Astrocyte of the spinal cord (primary cell): ENCODE results near the gene AMER3.
"Not testable (repeated sequence)": the region's sequence is repeated elsewhere in the genome, so short reads cannot be mapped to it uniquely, and the experiment has no call there.

ENCODE experiments used
- DNase-seq: peaks from one replicate; pipeline ENCODE4 v3.0.0; 2011; ENCODE audit warnings: low read depth, low spot score
- H3K4me3 ChIP-seq: 2 replicates; pipeline ENCODE4 v1.5.1; 2011; ENCODE audit warnings: low read depth, mild to moderate bottlenecking, low read length, moderate library complexity
- CTCF ChIP-seq: IDR thresholded peaks from 2 replicates; pipeline ENCODE4 v1.5.1; 2012; ENCODE audit warnings: low read depth, mild to moderate bottlenecking, low read length, inconsistent platforms
- in situ Hi-C: cut with HindIII; loops from 2 replicates; pipeline ENCODE4 v1.10.0; 2017; ENCODE audit warnings: low sequenced_read_pairs

Gene AMER3

GRCh38 chr2:130727286-130727924, 27.9 kb upstream of the AMER3 start:
- peak; percentile 1 for TF ChIP-seq CTCF
- in situ Hi-C loops: no loop called here
- peak overlapping the region; percentile 53 for H3K4me3 ChIP-seq
- DNase-seq: peak; percentile 70

DNA sequence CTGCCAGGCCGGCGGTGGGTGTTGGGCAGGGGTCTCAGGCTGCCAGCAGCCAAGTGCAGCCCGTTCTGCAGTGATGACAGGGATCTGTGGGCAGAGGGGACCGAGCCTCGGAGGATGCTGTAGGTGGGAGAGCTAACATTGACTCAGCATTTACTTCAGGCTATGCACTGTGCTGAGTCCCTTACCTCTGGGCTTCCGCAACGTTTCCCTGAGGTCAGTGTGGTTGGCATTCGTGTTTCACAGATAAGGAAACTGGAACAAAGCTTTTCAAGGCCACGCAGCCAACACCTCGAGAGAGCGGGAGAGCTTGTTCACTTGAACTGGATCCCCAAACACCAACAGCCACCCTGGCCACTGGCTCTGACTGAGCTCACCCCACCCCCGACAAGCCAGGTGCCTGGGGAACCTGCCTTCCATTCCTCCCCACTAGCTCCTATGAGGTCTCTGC, 27.3 kb upstream of the AMER3 start:
- peak overlapping the region; percentile 53 for H3K4me3 ChIP-seq
- DNase-seq: peak; percentile 3
- in situ Hi-C loops: no loop called here
- no peak for TF ChIP-seq CTCF

DNA sequence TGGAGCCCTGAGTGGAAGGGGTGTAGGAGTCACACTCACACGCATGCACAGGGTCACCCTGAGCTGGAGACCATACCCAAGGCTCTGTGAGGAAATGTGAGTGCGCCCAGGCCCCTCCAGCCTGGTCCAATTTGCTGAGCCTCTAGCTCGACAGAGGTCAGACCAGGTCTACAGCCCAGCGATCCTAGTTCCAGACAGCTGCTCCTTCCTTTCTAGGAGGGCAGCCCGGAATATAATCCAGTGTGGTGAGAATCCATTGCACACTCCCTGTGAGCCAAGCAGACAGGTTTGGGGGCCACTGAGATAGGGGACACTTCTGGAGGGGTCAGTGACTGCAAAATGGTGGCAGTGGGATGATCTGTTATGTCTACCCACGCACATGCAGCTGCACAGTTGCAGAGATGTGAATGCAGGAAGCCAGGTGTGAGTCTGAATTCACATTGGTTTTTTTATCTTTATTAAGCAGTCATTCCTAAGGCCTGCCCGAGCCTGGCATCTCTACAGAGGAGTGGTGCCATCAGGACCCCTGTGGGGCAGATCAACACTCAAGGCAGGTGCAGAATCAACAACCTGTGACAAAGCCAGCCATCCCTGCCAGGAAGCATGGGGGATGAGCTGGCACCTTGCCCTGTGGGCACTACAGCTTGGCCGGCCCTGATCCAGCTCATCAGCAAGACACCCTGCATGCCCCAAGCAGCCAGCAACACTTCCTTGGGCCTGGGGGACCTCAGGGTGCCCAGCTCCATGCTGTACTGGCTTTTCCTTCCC, 26.6 kb upstream of the AMER3 start, which contains the start of gene GPR148:
Gene GPR148 (plus strand): TSS at position 522 of the 768 bp plus-strand sequence. CDS start 82 bp downstream, at position 604.
- TF ChIP-seq CTCF: no peak
- in situ Hi-C loops: no loop called here
- H3K4me3 ChIP-seq: no peak within 1 kb of the TSS
- no peak for DNase-seq

DNA sequence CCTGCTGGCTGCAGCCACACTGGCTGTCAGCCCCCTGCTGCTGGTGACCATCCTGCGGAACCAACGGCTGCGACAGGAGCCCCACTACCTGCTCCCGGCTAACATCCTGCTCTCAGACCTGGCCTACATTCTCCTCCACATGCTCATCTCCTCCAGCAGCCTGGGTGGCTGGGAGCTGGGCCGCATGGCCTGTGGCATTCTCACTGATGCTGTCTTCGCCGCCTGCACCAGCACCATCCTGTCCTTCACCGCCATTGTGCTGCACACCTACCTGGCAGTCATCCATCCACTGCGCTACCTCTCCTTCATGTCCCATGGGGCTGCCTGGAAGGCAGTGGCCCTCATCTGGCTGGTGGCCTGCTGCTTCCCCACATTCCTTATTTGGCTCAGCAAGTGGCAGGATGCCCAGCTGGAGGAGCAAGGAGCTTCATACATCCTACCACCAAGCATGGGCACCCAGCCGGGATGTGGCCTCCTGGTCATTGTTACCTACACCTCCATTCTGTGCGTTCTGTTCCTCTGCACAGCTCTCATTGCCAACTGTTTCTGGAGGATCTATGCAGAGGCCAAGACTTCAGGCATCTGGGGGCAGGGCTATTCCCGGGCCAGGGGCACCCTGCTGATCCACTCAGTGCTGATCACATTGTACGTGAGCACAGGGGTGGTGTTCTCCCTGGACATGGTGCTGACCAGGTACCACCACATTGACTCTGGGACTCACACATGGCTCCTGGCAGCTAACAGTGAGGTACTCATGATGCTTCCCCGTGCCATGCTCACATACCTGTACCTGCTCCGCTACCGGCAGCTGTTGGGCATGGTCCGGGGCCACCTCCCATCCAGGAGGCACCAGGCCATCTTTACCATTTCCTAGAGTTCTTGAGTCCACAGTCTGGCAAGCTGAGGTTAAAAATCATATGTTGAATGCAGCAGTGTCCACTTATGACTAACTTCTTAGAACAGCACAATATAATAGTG, 25.7 kb upstream of the AMER3 start:
- in situ Hi-C loops: no loop called here
- TF ChIP-seq CTCF: no peak
- DNase-seq: no peak
- H3K4me3 ChIP-seq: no peak overlapping the region

DNA sequence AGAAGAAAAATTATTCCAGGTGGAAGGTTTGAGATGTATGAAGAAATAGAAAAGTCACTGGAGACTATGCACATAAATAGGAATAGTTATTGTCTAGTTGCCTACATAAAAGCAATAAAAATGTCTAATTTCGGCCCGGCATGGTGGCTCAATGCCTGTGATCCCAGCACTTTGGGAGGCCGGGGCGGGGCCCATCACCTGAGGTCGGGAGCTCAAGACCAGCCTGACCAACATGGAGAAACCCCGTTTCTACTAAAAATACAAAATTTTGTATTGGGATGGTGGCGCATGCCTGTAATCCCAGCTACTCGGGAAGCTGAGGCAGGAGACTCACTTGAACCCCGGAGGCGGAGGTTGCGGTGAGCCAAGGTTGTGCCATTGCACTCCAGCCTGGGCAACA, 23.1 kb upstream of the AMER3 start:
- in situ Hi-C loops, H3K4me3 ChIP-seq, DNase-seq: not testable (repeated sequence)

GRCh38 chr2:130735200-130735599, 20.1 kb upstream of the AMER3 start:
- TF ChIP-seq CTCF: no peak

More at GRCh38 chr2:130735200-130735599, 20.1 kb upstream of the AMER3 start:
- DNase-seq: no peak
- in situ Hi-C loops: no loop called here
- H3K4me3 ChIP-seq: no peak overlapping the region
